ENCODE data around the gene MRPS34.

MRPS34 gene

GRCh38 chr16:1781758-1782407, 8.9 kb upstream of the MRPS34 start:
- ATAC-seq (replicated peaks), result peak; percentile 16
- Mint-ChIP-seq H3K36me3 (ENCODE audit: insufficient read depth) (peaks cover 40% of the 10 kb centered on the region), H3K27ac (peak overlapping the region; percentile 88 to 94)

DNA sequence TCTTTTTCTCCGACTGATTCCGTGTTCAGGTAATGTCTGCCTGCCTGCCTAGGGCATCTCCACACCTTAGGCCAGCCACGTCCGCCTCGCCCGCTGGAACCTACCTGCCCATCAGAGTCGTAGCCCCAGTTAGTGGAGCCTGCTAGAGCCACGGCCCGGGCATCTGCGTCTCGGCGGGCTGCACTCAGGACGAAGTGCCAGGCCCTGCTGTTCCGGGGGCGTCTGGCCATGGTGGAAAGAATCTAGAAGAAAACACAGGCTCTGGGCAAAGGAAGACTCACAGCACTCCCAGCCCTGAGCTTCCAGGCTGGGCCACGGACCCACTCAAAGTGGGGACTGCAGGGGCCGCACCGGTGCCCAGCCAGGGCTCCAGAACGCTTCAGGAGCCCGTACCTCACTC, 8.3 kb upstream of the MRPS34 start:
- H3K4me1 Mint-ChIP-seq (ENCODE audit: low read depth in 2 of 2), result peaks cover 19 to 21% of the 10 kb centered on the region in 2 donors
- H3K36me3 Mint-ChIP-seq (ENCODE audit: insufficient read depth), result peaks cover 44% of the 10 kb centered on the region
- DNase-seq (no peak), ATAC-seq (replicated peaks) (no peak)
- H3K4me3 Mint-ChIP-seq, result peak overlapping the region; percentile 88 to 89
- H3K9me3 Mint-ChIP-seq, result no peaks in the 10 kb centered on the region
- H3K27ac Mint-ChIP-seq, result peak overlapping the region; percentile 88 to 94
- H3K27me3 Mint-ChIP-seq, result no peaks in the 10 kb centered on the region

More at GRCh38 chr16:1781758-1782407, 8.9 kb upstream of the MRPS34 start:
- Mint-ChIP-seq H3K9me3 (no peaks in the 10 kb centered on the region), H3K27me3 (no peaks in the 10 kb centered on the region), H3K4me1 (ENCODE audit: low read depth in 2 of 2) (peaks cover 19 to 21% of the 10 kb centered on the region in 2 donors), H3K4me3 (peak overlapping the region; percentile 88 to 89)
- DNase-seq, result peak; percentile 28 to 40 (median 34)

GRCh38 chr16:1780677-1781072, 7.7 kb upstream of the MRPS34 start:
- Mint-ChIP-seq H3K4me3 (peak overlapping the region; percentile 88 to 89), H3K4me1 (ENCODE audit: low read depth in 2 of 2) (peaks cover 18 to 21% of the 10 kb centered on the region in 2 donors)

GRCh38 chr16:1779741-1780676, 7.1 kb upstream of the MRPS34 start:
- Mint-ChIP-seq H3K9me3 (no peaks in the 10 kb centered on the region), H3K4me3 (peak overlapping the region; percentile 27 to 89), H3K27me3 (no peaks in the 10 kb centered on the region), H3K36me3 (ENCODE audit: insufficient read depth) (peaks cover 45% of the 10 kb centered on the region), H3K4me1 (ENCODE audit: low read depth in 2 of 2) (peaks cover 11 to 17% of the 10 kb centered on the region in 2 donors), H3K27ac (peak overlapping the region in 1 of 2 donors; percentile 10)
- no peak for DNase-seq
- no peak for ATAC-seq (replicated peaks)

More at GRCh38 chr16:1780677-1781072, 7.7 kb upstream of the MRPS34 start:
- no peak overlapping the region for H3K27ac Mint-ChIP-seq
- no peak for DNase-seq
- H3K27me3 Mint-ChIP-seq, result no peaks in the 10 kb centered on the region
- peaks cover 44% of the 10 kb centered on the region for H3K36me3 Mint-ChIP-seq (ENCODE audit: insufficient read depth)
- ATAC-seq (replicated peaks), result no peak
- no peaks in the 10 kb centered on the region for H3K9me3 Mint-ChIP-seq

GRCh38 chr16:1779234-1779701, 6.3 kb upstream of the MRPS34 start:
- peak overlapping the region in 1 of 2 donors; percentile 11 for H3K4me3 Mint-ChIP-seq
- DNase-seq (no peak), ATAC-seq (replicated peaks) (no peak)
- H3K27ac Mint-ChIP-seq, result peak overlapping the region; percentile 33 to 79
- peaks cover 11 to 17% of the 10 kb centered on the region in 2 donors for H3K4me1 Mint-ChIP-seq (ENCODE audit: low read depth in 2 of 2)
- no peaks in the 10 kb centered on the region for H3K9me3 Mint-ChIP-seq
- peaks cover 46% of the 10 kb centered on the region for H3K36me3 Mint-ChIP-seq (ENCODE audit: insufficient read depth)
- no peaks in the 10 kb centered on the region for H3K27me3 Mint-ChIP-seq

DNA sequence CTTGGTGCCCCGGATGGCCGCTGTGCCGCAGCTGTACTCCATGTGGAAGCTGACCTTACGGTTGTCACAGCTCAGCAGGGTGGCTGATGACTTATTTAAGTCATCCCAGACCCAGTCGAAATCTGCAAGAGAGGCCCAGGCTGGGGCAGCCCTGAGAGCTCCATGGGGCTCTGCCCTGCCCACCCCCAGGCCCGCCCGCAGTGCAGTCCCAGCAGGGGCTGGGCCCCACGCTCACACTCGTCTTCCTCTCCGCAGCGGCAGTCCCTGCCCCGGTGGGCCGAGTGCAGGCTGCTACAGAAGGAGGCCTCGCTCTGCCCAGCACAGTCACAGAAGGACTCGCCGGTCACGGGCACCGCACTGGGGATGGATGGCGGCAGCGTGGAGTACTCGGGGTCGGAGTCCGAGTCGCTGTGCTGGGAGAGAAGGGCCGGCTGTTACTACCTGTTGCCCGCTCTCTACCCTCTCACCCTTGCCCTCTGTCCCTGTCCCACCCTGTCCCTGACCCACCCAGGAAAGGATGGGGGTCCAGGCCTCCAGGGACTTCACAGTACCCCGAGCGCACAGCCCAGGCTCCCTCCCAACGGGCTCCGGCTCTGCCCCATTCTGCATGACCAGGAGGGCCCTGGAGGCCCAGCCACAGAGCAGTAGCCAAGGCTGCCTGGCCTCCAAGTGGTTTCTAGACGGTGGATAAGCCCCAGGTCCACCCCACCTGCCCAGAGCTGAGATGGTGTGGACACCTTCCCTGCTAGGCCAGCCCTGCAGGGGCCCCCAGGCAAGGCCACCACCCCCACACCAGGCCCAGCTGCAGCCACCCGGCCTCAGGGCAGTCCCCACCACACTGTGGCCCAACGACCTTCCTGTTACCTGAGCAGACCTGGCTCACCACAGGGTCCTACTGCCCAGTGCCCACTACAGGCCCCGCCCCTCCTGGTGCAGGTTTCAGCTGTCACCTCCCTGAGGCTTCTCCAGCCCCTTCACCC, 5.6 kb upstream of the MRPS34 start:
- Mint-ChIP-seq H3K4me3 (peak overlapping the region in 1 of 2 donors; percentile 11), H3K36me3 (ENCODE audit: insufficient read depth) (peaks cover 50% of the 10 kb centered on the region), H3K4me1 (ENCODE audit: low read depth in 2 of 2) (peaks cover 13% of the 10 kb centered on the region in 2 donors), H3K27ac (peak overlapping the region; percentile 33 to 79), H3K27me3 (no peaks in the 10 kb centered on the region), H3K9me3 (no peaks in the 10 kb centered on the region)
- ATAC-seq (replicated peaks) (no peak), DNase-seq (no peak)

- Mint-ChIP-seq H3K36me3 (ENCODE audit: insufficient read depth) (peaks cover 48% of the 10 kb centered on the region), H3K9me3 (no peaks in the 10 kb centered on the region), H3K27me3 (no peaks in the 10 kb centered on the region), H3K27ac (no peak overlapping the region), H3K4me1 (ENCODE audit: low read depth in 2 of 2) (peaks cover 9 to 13% of the 10 kb centered on the region in 2 donors), H3K4me3 (no peak overlapping the region)
- DNase-seq (no peak), ATAC-seq (replicated peaks) (no peak)
Measured at GRCh38 chr16:1777375-1778199, 4.7 kb upstream of the MRPS34 start.

DNA sequence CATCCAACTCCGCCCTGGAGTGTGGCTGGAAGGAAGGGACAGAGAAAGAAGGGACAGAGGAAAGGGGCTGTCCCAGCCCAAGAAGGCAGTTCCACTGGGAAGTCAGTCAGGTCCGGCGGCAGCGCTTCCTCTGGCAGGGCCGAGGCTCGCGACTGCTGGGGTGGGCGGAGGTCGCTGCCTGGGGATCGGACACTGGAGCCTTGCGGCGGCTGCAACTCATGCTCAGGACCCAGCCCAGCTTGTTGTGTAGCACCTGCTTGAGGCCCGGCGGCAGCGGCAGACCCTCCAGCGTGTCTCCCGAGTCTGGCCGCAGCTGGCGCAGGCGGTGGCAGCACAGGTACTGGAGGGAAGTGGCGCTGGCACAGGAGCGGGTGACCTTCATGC, 4.0 kb upstream of the MRPS34 start:
- peak overlapping the region in 1 of 2 donors; percentile 72 for H3K27ac Mint-ChIP-seq
- H3K36me3 Mint-ChIP-seq (ENCODE audit: insufficient read depth), result peaks cover 51% of the 10 kb centered on the region
- no peak overlapping the region for H3K4me3 Mint-ChIP-seq

GRCh38 chr16:1776672-1776955, 3.7 kb upstream of the MRPS34 start:
- Mint-ChIP-seq H3K27me3 (no peaks in the 10 kb centered on the region), H3K27ac (peak overlapping the region in 1 of 2 donors; percentile 72), H3K4me1 (ENCODE audit: low read depth in 2 of 2) (peaks cover 14 to 18% of the 10 kb centered on the region in 2 donors), H3K36me3 (ENCODE audit: insufficient read depth) (peaks cover 51% of the 10 kb centered on the region), H3K4me3 (no peak overlapping the region), H3K9me3 (no peaks in the 10 kb centered on the region)
- DNase-seq (no peak), ATAC-seq (replicated peaks) (no peak)

More for the DNA sequence above, 4.0 kb upstream of the MRPS34 start:
- no peak for DNase-seq
- Mint-ChIP-seq H3K4me1 (ENCODE audit: low read depth in 2 of 2) (peaks cover 14 to 18% of the 10 kb centered on the region in 2 donors), H3K9me3 (no peaks in the 10 kb centered on the region), H3K27me3 (no peaks in the 10 kb centered on the region)
- no peak for ATAC-seq (replicated peaks)

DNA sequence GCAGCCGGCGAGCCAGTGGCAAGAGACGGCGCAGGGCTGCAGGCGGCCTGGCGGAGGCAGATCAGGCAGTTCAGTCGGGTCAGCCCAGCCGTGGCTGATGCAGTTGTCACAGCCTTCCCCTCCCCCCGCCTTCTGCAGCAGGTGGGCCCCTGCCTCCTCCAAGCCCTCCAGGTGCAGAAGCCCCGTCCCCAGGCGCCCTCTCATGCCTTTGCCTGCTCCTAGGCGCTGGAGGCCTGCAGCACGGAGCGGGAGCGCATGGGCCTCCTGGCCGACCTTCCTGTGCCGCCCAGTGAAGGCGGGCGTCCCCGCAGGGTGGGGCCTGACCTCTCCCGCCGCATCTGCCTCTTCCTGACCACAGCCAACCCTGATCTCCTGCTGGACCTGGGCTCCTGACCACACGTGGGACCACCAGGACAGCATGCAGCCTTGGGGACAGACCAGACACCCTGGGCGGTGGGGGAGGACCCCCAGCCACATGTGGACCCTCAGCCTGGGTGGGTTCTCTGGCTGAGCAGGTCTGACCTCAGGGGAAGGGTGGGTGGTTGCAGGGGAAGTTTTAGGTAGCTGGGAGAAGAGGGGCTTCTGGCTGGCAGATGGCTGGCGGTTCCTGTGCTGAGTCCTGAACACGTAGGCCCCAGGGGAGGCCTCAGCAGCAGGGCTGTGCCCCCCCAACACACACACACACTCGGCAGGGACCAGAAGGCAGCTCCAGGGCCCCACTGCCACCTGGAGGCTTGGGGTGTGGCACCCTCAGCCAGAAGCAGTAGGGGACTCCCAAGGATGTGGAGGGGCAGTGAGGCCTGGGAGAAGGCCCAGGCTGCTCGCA, 3.1 kb upstream of the MRPS34 start:
- Mint-ChIP-seq H3K27me3 (no peaks in the 10 kb centered on the region), H3K4me3 (no peak overlapping the region), H3K4me1 (ENCODE audit: low read depth in 2 of 2) (peaks cover 12 to 15% of the 10 kb centered on the region in 2 donors), H3K9me3 (no peaks in the 10 kb centered on the region), H3K36me3 (ENCODE audit: insufficient read depth) (peaks cover 48% of the 10 kb centered on the region), H3K27ac (peak overlapping the region; percentile 10 to 72)
- DNase-seq (no peak), ATAC-seq (replicated peaks) (no peak)

DNA sequence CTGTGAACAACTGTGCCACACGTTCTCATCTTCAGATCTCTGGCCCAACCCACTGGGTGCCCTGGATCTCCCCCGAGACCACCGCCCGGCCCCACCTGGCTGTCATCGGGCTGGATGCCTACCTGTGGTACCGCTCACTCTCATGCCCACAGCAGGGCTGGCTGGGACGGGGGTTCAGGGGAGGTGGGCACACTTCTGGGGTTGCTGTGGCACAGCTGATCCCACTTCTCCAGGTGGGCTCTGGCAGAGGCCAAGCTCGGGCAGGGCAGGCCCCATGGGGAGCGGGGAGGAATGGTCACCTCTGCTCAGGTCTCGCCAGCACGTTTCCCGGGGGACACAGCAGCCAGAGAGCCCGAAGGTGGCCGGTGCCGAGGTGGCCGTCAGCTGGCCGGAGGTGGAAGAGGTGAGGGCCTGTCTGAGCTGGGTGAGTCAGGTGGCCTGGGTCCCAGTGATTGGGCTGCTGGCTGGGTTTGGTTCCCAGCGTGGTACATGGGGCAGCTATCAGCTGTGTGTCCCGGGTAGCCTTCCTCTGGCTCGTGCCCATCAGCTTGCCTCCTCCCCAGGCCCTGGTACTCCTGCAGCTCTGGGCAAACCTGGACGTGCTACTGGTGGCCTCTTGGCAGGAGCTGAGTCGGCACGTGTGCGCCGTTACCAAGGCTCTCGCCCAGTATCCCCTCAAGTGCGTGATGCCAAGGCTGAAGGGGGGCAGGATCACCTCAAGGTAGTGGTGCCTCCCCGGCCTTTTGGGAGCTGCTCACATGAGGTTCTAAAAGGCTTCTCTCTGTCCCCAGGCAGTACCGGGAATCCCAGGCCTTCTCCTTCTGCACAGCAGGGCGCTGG, 2.3 kb upstream of the MRPS34 start:
- Mint-ChIP-seq H3K4me1 (ENCODE audit: low read depth in 2 of 2) (peaks cover 15 to 17% of the 10 kb centered on the region in 2 donors), H3K27me3 (no peaks in the 10 kb centered on the region), H3K4me3 (peak overlapping the region; percentile 31 to 49), H3K27ac (peak overlapping the region in 1 of 2 donors; percentile 10), H3K9me3 (no peaks in the 10 kb centered on the region), H3K36me3 (ENCODE audit: insufficient read depth) (peaks cover 48% of the 10 kb centered on the region)
- DNase-seq, result no peak
- ATAC-seq (replicated peaks), result no peak

Measured in effector memory CD8-positive, alpha-beta T cell (primary cell).